Stimulated activated CD4-positive, alpha-beta T cell treated with anti-CD3 and anti-CD28 coated beads, Interleukin-15, amount 100 ng/mL, for 24 hours (primary cell): ENCODE measurements around the gene BAIAP2.

ENCODE experiments used
- DNase-seq: peaks from one replicate; pipeline ENCODE4 v3.0.0-alpha.2; 2020

BAIAP2 gene

DNA sequence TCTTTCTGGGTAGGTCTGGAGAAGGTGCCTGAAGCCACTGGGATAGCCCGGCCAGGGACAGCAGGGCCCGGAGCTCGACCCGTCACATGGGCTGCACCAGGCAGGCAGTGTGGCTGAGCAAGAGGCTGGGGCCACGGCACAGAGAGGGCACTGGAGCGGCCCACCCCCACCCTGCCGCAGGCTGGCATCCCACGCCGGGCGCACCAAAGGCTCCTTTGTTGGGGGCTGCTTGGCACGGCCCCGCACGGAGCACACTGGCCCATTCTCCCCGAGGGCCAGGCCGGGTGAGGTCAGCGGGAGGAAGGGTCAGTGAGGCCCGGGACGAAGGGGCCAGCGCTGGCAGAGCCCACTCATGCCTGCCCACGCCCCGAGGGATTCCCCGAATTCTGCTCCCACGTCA lies 93.8 kb downstream of the BAIAP2 start:
- DNase-seq, result no peak

DNA sequence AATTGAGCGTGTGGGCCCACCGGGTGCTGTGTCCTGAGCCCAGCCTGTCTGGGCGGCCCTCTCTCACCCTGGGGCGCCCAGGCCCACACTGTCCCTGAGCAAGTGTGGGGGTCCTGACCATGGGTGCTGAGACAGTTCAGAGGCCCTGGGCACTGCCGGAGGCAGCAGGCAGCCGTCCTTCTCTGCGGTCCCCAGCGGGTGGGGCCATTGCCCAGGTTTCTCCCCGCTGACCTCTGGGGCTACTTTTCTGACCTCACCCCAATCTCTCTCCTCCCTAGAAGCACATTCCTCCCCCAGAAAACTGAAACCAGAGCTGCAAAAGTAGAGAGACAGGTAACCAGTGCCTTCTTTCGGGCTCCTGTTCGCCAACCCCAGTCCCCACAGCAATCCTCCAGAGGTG lies 94.3 kb downstream of the BAIAP2 start:
- DNase-seq, result no peak

DNA sequence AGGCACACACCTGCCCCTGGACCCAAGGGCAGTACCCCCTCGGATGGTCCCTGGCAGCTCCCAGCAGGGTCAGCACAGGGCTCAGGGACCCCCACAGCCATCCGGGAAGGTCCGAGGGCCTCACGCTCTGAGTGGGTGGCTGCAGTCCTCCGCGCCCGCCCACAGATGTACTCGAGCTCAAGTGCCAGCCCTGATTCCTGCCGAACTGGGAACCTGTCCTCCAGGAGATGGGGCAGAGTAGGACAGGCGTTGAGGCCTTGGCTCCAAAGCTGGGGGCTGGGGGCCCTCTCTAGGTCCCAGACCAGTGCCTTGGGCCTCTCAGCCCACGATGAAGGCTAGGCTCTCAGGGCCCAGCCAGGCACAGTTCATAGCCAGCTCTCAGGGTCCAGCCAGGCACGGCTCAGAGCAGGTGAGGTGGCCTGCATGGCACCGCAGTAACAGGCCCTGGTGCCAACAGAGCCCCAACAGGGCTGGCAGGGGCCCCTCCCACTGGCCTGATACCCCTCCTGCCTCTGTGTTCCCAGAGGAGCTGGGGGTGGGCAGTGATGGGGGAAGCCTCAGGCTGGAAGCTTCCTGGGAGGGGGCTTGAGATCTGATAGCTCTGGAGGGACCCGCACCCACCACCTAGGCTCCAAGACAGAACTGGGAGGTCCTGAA lies 94.9 kb downstream of the BAIAP2 start:
- no peak for DNase-seq

DNA sequence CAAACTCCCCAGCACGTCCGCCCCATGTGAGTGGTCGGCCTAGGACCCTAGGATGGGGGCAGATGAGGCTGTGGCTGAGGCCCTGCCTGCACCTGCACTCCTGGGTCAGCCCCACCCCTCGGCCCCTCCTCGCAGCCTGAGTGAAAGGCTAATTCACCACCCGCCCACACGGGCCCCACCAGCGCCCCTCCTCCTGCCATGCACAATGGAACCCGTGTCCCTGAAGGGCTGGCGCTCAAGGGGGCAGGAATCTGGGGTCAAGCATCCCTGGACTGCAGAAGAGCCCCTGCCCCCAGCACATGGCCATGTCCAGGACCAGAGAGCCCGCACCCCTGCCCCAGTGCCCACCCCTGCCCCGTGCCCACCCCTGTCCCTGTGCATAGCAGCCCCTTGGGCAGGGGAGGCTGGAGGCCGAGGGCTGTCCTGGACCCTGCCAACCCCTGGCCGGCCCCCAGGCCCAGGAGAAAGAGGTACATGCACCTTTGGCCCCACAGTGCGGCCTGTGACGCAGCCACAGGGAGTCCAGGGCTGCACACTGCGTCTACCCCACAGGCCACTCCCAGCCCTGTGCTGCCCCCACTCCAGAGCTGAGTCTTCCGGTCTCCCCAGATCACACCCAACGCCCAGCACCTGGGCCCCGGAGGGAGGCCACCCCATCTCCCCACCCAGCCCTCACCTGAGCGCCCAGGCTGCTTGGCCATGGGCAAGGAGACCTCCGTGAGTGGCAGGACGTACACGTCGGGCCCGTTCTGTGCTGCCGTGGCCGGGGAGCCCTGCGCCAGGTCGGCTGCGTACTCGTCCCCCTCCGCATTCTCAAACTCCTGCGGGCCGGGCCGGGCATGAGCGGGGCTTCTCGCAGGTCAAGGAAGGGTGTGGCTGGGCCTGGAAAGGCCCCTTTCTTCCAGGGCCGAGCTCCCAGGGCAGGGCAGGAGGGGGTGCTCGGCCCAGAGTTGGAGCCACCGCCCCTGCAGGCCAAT lies 95.7 kb downstream of the BAIAP2 start:
- no peak for DNase-seq

DNA sequence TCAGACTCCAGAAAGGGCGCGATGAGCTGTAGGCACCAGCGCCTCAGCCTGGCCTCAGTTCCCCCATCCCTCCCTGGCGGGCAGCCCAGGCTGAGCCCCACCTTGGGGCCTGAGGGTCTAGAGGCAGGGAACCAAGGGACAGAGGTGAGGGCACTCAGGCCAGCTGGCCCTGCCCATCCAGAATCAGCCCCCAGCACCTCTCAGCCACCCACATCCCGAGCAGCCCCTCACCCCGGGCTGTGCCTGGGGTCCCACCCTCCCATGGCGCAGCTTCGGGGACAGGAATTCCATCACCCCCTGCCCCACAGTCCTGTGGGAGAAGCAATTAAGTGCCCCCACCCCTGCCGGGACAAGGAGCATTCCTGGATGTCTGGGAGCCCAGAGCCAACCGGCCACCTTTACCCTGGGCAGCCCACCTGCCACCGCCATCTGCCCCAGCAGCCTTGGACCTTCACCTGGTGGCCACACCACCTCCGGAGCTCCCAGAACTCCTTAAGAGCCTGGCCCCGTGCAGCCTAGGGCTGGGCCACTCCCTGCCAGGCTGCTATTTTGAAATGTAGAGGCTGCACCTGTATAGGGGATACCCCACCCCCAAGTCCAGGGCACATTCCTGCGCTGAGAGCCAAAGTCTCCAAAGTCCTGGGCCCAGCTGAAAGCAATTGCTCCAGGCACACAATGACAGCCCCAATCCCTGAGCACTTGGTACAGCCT lies 96.7 kb downstream of the BAIAP2 start:
- DNase-seq, result no peak

DNA sequence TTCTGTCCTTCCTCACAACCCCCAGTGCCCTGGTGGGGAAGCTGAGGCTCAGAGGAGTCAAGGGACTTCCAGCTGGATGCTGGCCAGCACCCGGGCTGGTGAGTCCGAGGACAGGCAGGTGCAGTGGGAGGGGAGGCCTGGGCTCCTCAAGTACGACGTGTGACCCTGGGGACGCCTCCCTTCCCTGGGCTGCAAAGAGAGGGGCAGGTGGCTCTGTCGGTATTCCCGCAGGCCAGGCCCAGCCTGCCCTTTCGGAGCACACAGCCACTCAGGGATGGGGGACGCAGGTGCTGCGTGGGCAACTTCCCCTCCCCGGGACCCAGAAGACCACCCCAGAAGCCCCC lies 97.2 kb downstream of the BAIAP2 start:
- no peak for DNase-seq

DNA sequence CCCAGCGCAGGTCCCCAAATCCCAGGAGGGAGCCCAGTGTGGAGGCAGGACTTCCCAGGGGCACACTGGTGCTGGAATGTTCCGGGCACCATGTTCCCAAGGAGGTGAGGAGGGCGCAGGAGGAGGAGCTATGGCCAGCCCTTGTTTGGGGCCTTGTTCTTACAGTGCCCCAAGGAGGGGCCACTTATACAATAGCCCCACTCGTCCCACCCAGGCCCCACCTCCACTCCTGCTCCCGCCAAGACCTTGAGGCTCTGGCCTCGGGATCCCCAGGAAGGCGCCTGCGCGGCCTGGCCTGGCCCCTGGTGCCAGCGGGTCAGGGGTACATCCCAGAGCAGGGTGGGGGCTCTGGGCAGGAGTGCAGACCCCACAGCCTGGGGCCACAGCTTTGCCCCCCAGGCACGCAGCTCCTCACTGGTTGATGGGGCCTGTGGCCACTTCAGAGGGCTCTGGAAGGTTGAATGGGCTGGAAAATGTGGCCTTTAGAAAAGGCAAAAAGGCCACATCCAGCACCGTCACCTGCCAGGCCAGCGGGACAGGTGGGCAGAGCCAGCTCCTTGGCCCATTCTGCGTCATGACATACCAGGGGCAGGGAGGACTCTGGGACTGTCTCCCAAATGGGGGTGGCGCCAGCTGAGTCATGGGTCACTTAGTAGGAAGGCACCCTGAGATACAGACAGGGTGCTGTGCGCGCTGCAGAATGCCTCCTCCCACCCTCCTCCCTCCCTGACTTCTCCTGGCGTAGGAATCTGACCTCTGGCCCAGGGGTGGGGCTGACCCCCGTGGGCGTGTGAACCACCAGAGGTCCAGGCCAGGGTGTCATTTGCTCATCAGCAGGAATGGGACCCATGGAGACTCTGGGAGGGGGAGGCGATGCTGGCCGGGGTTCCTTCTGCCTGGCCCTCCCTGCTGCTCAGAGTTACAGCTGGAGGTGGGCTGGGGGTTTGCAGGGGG lies 98.1 kb downstream of the BAIAP2 start:
- no peak for DNase-seq

DNA sequence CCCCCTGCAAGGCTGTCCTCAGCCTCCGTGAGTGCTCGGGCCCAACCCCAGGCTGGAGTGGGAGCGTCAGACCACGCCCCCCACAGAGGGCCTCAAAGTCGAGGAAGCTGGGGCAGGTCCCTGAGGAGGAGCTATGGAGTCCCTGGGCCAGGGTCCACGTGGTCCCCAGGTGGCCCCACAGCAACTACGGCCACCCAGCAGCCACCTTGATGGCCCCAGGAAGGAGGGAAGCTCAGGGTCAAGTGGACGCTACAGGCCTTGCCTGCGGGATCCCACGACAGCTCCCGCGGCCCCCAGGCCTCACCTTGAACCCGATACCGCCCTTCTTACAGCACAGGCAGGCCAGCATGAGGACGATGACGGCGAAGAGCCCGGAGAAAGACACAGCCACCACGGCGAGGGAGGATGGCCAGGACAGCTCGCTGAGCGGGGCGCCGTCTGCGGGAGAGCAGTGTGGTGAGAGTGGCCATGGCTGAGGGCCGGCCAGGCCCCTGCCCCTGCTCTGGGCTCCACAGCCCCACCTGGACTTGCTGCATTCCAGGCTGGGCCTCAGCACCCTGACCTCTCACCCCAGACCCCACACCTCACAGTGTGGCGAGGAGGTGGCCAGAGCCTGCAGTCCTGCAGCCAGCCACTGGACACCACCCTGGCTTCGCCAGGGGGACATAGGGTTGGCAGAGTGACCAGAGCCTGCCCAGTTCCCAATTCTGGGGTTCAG lies 99.3 kb downstream of the BAIAP2 start:
- DNase-seq, result no peak

DNA sequence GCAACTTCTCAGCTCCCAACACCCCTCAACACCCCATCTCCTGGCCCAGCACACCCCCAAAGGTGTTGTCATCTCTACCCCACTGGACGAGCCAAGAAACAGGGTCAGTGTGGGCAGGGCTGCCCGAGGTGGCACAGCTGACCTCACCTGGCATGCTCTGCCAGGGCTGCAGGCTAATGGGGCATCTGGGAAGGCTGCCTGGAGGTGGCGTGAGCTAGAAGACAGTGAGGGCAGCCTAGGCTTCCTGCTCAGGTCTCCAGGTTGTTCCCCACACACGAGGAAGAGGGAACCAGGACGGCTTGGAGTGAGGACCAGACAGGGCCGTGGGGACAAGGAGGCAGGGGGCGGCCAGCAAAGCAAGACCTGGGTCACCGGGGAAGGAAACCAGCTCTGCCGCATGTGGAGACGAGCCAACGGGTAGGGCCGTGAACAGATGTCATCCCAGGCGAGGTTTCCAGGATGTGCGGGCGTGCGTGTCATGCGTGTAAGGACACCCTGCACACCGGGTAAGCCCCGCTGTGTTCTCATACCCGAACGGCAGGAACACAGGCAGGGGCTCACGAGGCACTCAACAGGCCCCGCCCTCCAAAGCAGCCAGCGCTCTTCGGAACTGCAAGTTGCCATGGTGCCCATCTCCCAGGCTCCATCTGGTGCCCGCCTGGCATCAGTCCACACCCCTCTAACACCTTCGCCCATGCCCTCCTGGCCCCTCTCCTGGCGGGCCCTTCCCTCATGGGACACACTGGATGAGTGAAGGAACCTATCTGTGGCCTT lies 100.7 kb downstream of the BAIAP2 start:
- no peak for DNase-seq

DNA sequence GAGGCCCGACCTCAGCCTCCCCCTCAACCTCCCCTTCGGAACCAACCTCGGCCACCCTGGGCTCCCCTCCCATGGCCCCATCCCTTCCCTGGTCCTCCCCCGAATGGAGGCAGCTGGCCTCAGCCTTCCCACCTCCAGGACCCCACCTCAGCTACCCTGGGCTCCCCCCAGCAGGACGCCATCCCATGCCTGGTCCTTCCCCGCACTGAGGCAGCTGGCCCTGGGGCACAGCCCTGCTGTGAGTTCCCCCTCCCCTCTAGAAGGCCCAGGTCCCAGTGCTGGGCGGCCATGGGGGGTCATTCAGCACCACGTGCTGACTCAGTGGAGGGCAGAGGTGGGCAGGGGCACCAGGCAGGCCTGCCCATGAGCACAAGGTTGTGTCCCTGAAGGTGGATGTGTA lies 101.4 kb downstream of the BAIAP2 start:
- DNase-seq, result no peak

DNA sequence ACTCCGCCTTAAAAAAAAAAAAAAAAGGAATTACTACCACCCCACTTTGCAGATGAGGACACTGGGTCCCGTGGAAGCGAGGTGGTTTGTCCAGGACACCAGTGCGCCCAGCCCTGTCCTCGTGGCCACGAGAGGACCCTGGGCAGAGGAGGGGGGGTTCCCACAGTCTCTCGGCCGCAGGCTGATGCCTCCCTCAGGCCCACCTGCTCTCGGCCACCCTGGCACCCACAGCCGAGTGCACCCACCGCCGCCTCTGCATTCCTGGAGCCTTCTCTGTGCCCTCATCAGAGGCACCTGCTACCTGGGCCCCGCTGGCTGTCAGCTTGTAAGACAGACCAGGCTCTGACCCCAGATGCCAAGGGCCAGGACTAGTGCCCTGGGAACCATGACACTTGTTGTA lies 102.3 kb downstream of the BAIAP2 start:
- DNase-seq, result no peak

DNA sequence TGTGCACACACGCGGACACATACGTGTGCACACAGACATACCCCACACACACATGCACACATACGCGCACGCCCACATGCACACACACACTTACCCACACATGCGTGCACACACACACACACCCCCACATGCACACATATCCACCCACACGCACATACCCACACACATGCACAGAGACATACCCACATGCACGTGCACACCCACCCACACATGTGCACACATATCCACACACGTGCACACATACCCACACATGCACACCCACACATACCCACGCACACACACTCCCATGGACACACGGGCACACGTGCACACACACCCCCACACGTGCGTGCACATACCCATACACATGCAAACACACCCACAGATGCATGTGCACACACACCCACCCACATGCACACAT lies 103.1 kb downstream of the BAIAP2 start:
- no peak for DNase-seq

DNA sequence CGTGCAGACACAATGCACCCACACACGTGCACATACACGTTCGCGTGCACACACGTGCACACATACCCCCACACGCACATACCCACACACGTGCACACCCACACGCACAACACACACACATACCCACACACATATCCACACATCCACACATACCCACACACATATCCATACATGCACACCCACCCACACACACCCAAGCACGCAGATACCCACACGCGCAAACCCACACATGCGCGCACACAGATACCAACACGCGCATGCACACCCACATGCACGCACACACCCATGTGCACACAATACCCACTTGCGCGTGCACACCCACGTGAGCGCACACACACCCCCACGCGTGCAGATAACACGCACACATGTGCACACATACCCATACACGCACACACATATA lies 103.5 kb downstream of the BAIAP2 start:
- no peak for DNase-seq

DNA sequence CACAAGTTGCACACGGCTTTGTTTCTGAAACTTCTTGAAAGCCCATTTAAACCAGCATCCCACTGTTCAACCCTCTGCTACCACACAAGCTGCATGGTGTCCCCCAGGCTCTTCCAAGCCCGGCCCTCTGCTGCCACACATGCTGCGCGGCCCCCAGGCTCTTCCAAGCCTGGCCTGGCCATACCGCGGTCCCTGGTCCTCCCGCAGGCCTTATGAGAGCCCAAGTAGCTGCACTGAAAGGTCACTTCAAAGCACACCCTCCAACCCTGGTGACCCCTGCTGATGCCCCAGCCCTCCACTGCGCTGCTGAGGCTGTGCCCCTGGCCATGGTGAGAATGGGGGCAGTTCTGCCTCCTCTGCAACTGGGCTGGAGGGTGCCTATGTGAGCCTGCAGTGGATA lies 104.5 kb downstream of the BAIAP2 start:
- DNase-seq, result no peak

DNA sequence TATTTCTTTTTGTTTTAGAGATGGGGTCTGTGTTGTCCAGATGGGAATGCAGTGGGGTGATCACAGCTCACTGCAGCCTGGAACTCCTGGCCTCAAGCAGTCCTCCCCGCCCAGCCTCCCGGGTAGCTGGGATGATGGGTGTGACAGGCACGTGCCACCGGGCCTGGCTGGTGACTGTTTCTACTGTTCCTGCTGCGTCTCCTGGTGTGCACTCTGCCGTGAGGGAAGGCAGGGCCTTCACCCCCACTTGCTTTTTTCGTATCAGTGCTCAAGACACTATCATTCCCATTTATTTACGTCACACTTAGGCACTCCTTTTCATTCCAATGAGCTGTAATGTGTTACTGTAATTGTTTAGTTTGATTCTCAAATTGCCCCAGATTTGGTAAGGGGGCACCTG lies 105.1 kb downstream of the BAIAP2 start:
- DNase-seq, result no peak

DNA sequence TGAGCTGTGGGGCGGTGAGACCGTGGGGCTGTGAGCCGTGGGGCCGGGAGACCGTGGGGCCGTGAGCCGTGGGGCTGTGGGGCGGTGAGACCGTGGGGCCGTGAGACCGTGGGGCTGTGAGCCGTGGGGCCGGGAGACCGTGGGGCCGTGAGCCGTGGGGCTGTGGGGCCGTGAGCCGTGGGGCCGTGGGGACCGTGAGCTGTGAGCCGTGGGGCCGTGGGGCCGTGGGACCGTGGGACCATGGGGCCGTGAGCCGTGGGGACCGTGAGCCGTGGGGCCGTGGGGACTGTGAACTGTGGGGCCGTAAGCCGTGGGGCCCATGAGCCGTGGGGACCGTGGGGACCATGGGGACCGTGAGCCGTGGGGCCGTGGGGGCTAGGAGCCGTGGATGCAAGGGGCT lies 105.7 kb downstream of the BAIAP2 start:
- no peak for DNase-seq

DNA sequence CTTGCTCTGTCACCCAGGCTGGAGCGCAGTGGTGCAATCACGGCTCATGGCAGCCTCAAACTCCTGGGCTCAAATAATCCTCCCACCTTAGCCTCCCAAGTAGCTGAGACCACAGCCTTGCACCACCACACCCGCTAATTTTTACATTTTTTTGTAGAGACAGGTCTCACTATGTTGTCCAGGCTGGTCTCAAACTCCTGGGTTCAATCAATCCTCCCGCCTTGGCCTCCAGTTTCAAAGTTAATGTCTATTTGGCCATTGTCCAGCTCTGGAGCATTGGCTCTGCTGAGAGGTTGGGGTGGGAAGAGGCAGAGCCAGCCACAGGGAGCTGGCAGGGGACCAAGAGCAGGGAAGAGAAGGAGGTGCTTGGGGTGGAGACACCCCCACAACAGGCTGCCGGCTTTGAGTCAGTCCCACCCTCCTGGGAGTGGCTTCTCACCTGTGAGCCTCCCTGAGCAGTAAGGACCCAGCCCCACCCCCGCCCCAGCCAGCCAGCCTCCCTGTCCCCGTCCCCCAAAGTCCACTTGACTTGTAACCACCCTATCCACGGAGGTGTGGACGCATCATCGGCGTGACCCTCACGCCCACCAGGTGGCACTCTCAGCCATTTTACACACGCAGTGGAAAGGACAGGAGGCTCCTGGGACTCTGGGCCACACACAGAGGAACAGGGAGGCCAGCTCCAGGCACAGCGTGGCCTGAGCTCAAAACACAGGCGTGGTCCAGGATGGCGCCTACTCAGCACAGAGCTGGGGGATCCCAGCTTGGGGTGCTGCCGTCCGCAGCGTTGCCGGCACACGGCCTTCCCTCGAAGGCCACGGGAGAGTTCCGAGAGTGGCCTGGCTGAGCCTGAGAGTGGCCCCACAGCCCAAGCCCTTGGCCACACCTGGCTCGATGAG lies 107.6 kb downstream of the BAIAP2 start:
- DNase-seq, result peak; percentile 74

DNA sequence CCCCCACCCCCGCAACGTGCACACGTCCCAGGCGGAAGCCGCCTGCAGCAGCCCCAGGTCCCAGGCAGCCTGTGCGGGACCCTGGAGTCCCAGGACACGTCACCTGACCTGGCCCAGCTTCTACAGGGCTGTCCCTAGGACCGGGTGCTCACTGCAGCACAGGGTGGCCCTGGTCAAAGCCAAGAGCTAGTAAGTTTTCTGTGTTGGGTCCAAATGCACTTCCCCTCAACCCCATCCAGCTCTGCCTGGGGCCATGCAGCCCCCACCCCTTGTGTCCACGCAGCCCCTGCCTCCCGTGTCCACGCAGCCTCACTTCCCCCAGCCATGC lies 108.2 kb downstream of the BAIAP2 start:
- no peak for DNase-seq

DNA sequence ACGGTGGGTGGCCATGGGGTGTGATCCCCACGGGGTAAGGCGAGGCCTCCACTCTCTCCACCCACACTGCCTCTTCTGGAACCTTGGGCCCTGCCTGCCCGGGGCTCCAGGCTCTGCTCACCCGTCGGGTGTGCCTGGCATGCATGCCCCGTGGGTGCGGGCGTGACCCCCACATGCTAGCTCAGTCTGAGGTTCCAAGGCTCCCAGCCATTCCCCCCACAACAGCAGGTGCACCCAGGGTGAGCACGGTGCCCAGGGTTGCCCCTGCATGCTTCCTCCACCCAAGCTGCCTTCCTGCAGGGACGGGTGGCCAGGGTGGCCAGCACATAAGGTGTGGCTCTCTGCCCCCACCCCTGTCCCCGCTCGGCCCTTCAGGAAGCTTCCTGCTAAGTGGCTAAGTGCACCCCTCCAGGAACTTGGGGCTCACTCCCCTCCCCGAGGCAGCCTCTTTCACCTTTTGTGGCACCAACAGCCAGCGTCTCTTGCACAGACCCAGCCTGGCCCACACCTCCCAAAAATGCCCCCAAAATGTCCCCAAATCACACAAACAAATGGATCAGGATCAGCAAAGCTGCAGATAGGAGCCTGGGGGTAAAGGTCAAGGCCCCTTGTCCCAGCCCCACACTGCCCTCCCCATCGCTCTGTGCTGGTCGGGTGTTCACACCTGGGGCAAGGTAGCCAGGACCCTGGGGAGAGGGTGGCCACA lies 108.9 kb downstream of the BAIAP2 start:
- DNase-seq, result no peak

DNA sequence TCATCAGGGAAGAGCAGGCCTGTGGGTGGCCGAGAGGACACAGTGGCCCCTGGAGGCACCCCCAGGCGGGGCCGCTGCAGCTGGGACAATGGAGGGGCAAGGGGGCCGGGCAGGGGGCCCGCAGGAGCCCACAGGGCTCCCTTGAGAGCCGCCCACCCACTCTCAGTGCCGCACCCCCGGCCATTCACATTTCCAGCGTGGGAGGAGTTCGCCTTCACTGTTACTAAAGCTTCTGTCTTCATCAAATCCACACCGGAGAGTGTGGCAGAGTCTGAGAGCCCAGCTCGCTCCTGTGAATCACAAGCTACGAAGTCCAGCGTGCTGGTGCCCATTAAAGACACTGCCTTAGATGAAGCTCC lies 109.5 kb downstream of the BAIAP2 start:
- DNase-seq, result no peak
